Urinary bladder (tissue), 4 donors: ENCODE data around the gene LRRC27. TPM values are rescaled to one million over a fixed set of nuclear protein-coding genes. Genes with fewer than 3 reads are reported as not detected.

Experiments used
- DNase-seq: peaks from one replicate; pipeline ENCODE4 v3.0.0-alpha.2; 2015; ENCODE audit errors: extremely low spot score
- H3K27ac ChIP-seq: one replicate; pipeline ENCODE4 v1.5.1; 2013; ENCODE audit warnings: low read depth, mild to moderate bottlenecking, moderate library complexity
- H3K36me3 ChIP-seq: one replicate; pipeline ENCODE4 v1.6.1; 2013; ENCODE audit warnings: mild to moderate bottlenecking, moderate library complexity; ENCODE audit not compliant: insufficient read depth
- H3K4me1 ChIP-seq: one replicate; pipeline ENCODE4 v1.6.1; 2013; ENCODE audit warnings: mild to moderate bottlenecking, moderate library complexity; ENCODE audit not compliant: insufficient read depth
- H3K4me3 ChIP-seq: one replicate; pipeline ENCODE4 v1.5.1; 2013; ENCODE audit warnings: low read depth, low read length
- WGBS: extraction: QIAGEN DNeasy Blood & Tissue Kit; methylation state at CpG from one replicate; pipeline ENCODE4 v1.1.7; 2013; 5-methylcytosine and 5-hydroxymethylcytosine counted together
- polyA plus RNA-seq: library from polyadenylated mRNA; stranded (reverse); fragments of 200-250 nt; gene quantifications from one replicate; pipeline ENCODE4 v1.2.3, GENCODE V29; 2013
- total RNA-seq: library from RNA; depleted of rRNA; stranded (reverse); fragments of >200 nt; gene quantifications from one replicate; pipeline ENCODE4 v1.2.3, GENCODE V29; 2014
- donor health status: healthy with polysubstance abuse.
- donor health status: healthy.

The LRRC27 gene
- total and polyA plus RNA-seq, 2 donors = 6.5 to 13.2 TPM

DNA sequence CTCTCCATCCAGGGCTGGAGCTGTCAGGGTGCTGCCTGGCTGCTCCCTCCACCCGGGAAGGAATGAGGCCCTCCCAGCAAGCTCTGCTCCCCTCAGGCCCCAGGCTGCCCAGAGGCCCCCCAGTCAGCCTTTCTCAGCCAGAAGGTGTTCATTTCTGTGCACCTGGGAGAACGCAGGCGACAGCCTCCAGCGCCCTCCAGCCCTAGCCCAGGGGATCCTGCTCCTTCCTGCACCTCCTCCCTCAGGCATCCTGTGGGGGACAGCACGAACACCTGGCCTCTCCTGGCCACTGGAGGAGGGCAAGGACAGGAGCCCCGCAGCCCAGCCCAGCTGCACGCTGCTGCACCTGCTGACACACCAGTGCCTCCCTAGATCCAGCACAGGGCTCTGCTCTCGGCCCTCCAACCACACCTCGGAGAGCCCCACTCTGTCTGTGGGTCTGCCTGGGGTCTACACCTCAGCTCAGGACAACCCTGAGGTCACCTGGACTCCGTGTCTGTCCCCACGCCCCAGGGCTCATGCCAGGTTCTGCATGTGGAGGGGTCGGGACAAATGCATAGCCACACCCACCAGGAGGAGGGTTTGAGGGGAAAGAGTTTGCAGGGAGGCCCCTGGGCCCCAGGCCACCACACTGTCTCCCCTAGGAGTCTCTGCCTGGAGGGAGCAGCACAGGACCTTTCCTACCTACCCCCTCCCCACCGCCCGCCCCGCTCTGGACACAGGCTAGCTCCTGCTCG, 57.6 kb downstream of the LRRC27 start:
- Histone ChIP-seq H3K36me3 (no peaks in the 10 kb centered on the region), H3K4me3 (no peak overlapping the region), H3K4me1 (no peaks in the 10 kb centered on the region), H3K27ac (no peak overlapping the region)
- 71% methylated on average over 16 of the region's 16 CpGs for WGBS
- DNase-seq = no peak

DNA sequence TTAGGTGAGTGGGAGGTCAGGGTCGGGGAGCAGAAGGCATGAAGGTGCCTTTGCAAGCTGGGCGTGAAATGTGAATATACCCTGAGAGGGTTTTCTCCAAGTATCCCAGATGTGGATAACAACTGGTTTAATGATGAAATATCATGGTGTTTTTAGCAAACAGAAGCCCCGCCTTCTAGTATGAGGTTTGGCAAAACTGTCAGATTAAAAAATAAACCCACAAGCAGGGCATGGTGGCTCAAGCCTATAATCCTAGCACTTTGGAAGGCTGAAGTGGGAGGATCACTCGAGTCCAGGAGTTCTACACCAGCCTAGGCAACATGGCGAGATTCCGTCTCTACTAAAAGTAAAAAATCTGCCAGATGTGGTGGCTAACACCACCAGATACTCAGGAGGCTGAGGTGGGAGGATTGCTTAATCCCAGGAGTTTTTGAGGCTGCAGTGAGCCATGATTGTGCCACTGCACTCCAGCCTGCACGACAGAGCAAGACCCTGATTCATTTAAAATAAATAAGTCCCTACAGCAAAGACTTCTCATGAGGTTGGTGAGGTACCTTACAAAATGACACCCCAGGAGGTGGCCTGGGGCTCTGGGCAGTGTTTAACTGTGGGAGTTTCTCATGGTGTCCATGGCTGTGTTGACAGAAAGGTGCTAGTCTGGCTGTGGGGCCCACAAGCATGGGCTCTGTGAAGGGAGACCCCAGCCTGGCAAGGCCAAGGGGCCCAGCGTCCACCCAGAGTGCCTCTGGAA, 58.4 kb downstream of the LRRC27 start:
- no peaks in the 10 kb centered on the region for H3K4me1 ChIP-seq
- no peaks in the 10 kb centered on the region for H3K36me3 ChIP-seq
- H3K27ac ChIP-seq = no peak overlapping the region
- H3K4me3 ChIP-seq = no peak overlapping the region
- no peak for DNase-seq
- 86% methylated on average over 8 of the region's 8 CpGs for WGBS

DNA sequence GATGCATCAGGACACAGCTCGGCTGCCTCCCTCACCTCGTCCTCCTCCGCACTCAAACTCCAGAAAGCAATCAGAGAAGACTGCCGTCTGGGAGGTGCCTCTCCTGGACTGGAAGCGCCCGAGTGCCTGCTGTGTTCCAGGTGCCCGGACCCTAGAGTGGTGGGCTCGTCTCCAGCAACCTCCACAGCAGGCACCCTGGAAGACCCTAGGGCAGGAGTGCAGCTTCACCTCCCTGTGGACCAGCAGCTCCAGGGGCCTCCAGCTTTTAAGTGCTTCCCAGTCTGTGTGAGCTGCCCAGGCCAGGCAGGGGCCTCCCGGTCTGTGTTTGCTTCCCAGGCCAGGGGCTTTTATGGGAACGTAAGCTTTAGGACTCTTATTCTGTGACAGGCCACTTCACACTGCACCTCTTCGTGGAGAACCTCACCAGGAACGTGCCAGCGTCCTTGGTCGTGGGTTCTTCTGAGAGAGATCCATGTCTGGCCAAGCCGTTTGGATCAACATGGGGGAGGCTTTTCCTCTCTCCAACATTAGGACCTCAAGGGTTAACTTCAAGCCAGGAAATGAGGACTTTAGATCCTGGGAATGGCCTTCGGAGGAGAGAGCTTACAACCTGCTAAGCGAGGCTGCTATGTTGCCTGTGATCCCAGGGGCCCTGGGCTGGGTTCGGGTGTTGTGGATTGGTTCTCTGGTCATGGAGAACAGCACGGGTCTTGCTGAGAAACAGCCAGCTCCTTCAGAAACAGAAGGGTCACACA, 59.1 kb downstream of the LRRC27 start:
- Histone ChIP-seq H3K4me1 (no peaks in the 10 kb centered on the region), H3K4me3 (no peak overlapping the region), H3K27ac (no peak overlapping the region), H3K36me3 (no peaks in the 10 kb centered on the region)
- no peak for DNase-seq
- 71% methylated on average over 19 of the region's 19 CpGs for WGBS

DNA sequence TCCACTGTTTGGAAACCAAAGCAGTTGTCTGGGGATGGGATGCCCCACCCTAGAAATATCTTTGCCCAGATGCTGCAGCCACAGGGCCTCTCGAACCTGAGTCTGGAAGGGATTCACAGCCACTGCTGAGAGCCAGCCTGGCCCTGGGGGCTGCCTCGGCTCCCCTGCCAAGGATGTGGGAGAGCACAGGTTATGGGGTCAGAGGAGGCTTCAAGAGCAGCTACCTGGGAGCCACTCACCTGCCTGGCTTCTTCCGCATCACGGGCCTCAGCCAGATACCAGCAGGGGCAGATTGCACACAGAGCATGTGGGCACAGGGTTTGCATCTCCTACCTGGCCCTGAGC, 59.7 kb downstream of the LRRC27 start:
- H3K4me3 ChIP-seq = no peak overlapping the region
- H3K4me1 ChIP-seq = no peaks in the 10 kb centered on the region
- WGBS = 78% methylated on average over 4 of the region's 4 CpGs
- no peak overlapping the region for H3K27ac ChIP-seq
- H3K36me3 ChIP-seq = no peaks in the 10 kb centered on the region
- DNase-seq = no peak

DNA sequence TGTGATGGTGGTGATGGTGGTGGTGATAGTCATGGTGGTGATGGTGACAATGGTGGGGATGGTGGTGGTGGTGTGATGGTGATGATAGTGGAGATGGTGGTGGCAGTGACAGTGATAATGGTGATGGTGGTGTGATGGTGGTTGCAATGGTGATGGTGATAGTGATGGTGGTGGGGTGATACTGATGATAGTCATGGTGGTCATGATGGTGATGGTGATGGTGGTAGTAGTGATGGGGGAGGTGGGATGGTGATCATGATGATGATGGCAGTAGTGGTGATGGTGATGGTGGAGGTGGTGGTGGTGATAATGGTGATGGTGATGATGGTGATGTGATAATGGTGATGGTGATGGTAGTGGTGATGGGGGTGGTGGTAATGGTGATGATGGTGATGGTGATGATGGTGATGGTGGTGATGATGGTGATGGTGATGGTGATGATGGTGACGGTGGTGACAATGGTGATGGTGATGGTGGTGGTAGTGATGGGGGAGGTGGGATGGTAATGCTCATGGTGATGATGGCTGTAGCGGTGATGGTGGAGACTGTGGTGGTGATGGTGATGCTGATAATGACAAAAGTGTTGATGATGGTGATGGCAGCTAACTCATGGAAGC, 60.3 kb downstream of the LRRC27 start:
- DNase-seq = no peak
- no peaks in the 10 kb centered on the region for H3K4me1 ChIP-seq
- no peak overlapping the region for H3K4me3 ChIP-seq
- H3K36me3 ChIP-seq = no peaks in the 10 kb centered on the region
- H3K27ac ChIP-seq = no peak overlapping the region
- WGBS = 92% methylated on average over 2 of the region's 2 CpGs

DNA sequence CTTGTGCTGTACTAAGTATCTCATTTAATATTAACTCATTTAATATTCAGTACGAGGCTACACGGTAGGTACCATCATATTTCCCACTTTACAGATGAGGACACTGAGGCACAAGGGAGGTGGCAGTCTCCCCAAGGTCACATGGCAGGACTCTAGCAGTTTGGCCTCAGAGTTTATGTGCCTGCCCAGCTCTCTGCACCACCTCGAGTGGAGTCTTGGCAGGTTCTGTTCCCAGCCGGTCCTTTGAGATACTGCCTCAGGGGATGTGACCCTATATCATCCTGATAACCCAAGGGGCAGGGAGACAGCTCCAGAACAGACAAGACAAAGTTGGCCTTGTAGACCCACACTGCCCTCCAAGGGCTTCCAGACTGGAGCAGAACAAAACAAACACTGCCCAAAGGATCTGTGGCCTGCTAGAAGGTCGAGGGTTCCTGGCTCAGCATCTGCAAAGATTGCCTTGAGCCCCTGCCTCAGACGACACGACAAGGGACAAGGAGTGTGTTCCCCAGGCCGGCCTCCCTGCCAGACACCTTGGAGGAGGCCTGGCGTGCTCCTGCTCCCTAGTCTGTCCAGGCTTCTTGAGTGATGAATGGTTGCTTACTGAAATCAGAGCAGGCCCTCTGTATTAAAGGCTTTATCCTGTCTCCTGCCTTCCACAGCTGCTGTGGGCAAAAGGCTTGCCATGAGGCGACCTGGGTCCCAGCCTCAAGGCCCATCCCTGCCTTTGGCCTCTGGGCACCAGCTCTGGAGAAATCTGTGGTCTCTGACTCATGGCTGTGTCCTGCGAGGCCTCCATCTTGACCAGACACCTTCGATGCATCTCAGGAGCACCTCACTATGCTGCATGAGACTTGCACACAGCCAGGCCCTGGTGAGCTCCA, 61.1 kb downstream of the LRRC27 start:
- no peak for DNase-seq
- 79% methylated on average over 12 of the region's 12 CpGs for WGBS
- no peak overlapping the region for H3K27ac ChIP-seq
- H3K4me1 ChIP-seq = no peaks in the 10 kb centered on the region
- no peaks in the 10 kb centered on the region for H3K36me3 ChIP-seq
- no peak overlapping the region for H3K4me3 ChIP-seq

DNA sequence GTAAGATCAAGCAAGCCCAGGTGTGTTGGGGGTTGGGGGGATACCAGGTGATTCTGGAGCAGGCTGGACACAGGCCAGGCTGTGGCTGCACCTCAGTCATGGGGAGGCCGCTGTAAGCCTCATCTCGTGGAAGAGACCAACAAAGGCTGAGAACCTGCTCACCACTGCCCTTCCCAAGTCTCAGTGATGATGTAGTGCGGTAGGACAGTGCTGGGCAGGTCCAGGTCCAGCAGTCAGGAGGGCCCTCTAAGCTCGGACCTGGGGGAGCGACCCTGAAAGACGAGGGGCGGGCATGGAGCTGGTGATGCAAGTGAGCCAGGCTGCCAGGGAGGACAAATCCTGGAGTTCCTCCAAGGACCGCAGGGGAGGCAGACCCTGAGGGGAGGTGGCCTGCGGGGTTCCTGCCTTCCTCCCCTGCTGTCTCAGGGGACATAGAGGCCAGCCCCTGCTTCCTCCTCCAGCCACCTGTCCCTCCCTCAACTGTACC, 61.7 kb downstream of the LRRC27 start:
- WGBS = 84% methylated on average over 9 of the region's 9 CpGs
- Histone ChIP-seq H3K4me3 (no peak overlapping the region), H3K27ac (no peak overlapping the region), H3K4me1 (no peaks in the 10 kb centered on the region), H3K36me3 (no peaks in the 10 kb centered on the region)
- DNase-seq = no peak

DNA sequence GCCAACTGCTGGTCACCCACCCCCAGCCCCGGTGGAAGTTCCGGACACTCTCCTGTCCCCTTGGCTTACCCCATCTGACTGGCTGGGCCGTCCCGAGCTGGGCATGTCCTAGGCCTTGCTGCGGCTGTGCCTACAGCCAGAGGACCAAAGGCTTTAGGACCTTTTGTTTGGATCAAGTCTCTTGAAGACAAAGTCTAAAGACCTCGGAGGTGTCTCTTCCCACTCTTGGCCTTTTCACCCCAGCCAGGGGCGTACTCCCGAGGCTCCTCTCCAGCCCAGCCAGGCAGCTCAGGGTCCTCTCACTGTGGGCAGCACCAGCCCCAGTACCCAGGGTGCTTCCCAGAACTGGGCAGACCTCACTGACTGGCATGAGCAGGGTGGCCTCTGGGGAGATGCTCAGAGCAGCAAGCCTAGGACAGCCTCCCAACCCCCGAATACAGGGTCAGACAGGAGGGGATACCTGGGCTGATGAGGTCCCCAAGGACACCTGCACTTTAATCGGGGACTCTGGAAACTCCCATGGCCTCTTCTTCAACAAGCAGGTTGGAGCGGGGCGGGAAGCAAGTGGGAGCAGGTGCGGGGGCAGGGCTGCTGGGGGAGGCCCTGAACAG, 62.3 kb downstream of the LRRC27 start:
- DNase-seq = no peak
- Histone ChIP-seq H3K4me3 (no peak overlapping the region), H3K4me1 (no peaks in the 10 kb centered on the region), H3K36me3 (no peaks in the 10 kb centered on the region), H3K27ac (no peak overlapping the region)
- 87% methylated on average over 13 of the region's 13 CpGs for WGBS

DNA sequence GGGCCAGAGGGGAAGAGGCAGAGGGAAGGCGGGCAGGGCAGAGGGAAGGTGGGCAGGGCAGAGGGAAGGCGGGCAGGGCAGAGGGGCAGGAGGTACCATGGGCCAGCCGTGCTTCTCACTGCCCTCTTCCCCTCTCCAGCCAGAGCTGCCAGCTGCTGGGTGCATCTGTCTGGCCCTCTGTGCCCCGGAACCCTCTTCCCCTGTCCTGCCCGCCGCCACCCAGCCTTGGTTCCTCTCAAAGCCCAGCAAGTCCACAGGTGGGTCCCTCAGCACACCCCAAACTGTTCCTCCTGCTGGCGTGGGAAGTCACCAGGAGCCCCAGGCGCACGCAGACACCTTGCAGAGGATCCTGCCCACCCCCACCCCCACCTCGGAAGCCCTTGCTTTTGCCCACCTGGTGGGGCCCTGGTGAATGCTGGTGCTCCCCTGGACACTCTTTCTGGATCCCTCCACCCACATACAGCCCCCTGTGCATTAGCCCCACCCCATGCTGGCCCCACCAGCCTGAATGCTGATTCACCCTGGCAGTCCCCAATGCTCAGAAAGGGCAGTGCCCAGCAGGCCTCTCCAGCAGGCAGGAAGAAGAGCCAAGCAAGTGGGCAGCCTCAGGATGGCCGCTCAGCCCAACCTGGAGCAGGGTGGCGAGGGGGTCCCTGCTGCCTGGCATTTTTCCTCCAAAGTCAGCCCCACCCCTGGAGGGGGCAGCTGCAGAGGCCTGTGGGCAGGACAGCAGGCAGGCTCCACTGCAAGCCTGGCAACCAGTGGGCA, 63.1 kb downstream of the LRRC27 start:
- H3K36me3 ChIP-seq = no peaks in the 10 kb centered on the region
- peak overlapping the region; percentile 88 for H3K27ac ChIP-seq
- H3K4me3 ChIP-seq = no peak overlapping the region
- no peaks in the 10 kb centered on the region for H3K4me1 ChIP-seq
- WGBS = 85% methylated on average over 12 of the region's 12 CpGs
- DNase-seq = no peak

DNA sequence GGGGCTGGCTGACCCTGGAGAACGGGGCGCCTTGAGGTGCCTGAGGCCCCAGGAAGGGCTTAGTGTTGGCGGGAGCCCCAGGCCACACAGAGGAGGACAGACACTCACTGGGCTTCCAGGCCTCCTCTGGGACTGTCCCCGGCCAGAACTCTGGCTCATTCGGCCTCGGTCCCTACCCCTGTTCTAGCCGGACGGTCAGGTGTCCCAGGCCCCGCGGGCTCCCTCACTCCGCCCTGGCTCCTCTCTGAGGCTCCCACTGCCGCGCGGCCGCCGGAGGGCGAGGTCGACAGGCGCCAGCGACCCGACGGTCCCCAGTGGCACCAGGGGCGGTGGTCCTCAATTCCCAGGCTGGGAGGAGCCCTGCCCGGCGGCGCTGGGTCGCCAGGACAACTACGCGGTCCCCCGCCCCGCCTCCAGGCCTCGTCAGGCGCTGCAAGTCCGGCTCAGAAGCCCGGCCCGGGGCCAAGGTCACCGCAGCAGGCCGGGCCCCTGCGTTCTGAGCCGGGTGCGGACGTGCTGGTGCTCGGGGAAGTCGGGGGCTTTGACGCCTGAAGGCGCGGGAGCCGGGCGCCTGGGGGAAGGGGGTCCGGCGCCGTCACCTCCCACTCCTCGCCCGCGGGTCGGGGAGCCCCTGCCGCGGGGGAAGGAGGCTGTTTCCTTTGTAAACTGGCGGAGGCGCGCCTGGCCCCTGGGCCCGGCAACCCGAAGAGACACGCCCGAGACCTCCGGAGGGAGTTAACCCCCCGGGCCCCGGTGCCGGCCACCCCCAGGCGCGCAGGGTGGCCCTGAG, 63.9 kb downstream of the LRRC27 start:
- H3K36me3 ChIP-seq = no peaks in the 10 kb centered on the region
- H3K27ac ChIP-seq = peak overlapping the region; percentile 88
- peak overlapping the region; percentile 73 for H3K4me3 ChIP-seq
- no peaks in the 10 kb centered on the region for H3K4me1 ChIP-seq
- 13% methylated on average over 71 of the region's 71 CpGs for WGBS
- DNase-seq = no peak

DNA sequence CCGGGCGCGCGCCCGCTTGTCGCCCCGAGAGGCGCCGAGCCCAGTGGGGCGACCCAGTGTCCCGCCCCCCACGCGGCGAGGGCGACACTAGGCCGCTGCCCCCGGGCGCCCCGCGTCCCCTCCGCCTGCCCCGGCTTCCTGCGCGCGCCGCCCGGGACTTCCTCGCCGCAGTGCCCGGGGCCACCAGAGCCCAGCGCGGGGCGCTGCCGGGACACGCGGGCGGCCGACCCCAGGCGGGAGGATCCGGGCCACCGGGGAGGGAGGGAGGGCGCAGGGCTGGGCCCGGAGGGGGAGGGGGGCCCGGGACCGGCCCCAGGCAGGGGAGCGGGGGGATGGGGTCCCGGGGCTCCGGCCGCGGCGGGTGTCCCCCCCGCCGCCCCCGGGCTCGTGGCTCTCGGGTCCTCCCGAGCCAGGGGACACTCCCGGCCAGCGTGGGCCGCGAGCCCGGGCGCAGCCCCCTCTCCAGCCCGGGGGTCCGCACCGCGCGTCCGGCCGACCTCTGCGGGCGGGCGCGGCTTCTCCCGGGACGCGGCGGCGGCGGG, 64.6 kb downstream of the LRRC27 start:
- H3K27ac ChIP-seq = peak overlapping the region; percentile 88
- no peaks in the 10 kb centered on the region for H3K36me3 ChIP-seq
- WGBS = under 1% methylated on average over 79 of the region's 80 CpGs
- H3K4me3 ChIP-seq = peak overlapping the region; percentile 73
- H3K4me1 ChIP-seq = no peaks in the 10 kb centered on the region
- DNase-seq = no peak
